AG09309 (cell line): ENCODE data around the gene KRT31.

Source experiments
- DNase-seq: peaks from one replicate; pipeline ENCODE4 v3.0.0-alpha.2; 2010; ENCODE audit warnings: low read depth
- H3K4me3 ChIP-seq: 2 replicates; pipeline ENCODE4 v1.5.1; 2011; ENCODE audit warnings: mild to moderate bottlenecking, low read depth, low read length, moderate library complexity; ENCODE audit not compliant: control insufficient read depth
- TF ChIP-seq, protein P1 (sequence below): IDR thresholded peaks from 2 replicates; pipeline ENCODE4 v1.5.1; 2011; ENCODE audit warnings: mild to moderate bottlenecking, low read depth, low read length, inconsistent platforms; ENCODE audit not compliant: insufficient read depth, control insufficient read depth; ENCODE audit errors: missing control alignments

Gene KRT31

DNA sequence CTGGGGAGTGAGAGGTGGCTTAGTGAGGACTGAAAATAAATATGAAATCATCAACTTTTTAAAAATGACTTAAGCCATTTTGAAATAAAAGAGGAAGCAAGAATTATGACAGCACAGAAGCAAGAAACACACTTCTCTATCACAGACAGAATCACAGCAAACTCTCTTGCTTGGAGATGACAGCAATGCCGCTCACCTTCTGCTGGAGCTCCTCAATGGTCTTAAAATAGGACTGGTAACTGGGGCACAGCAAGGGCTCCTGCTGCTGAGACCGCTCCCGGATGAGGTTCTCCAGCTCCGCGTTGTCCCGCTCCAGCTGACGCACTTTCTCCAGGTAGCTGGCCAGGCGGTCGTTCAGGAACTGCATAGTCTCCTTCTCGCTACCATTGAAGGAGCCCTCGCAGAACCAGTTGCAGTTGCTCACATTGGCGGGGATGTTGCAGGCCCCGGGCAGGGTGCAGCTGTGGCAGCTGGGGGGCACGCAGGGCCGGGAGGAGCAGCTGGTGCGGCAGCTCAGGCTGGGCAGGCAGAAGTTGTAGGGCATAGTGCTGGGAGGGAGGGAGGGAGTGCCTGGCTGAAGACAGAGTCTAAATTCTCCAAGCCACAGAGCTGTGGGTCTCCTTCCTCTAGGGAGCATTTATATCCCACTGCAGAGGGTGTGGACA, at the start of gene KRT31:
Gene KRT31 (minus strand): TSS at position 613 of the 665 bp plus-strand sequence. CDS start 69 bp downstream, at position 544.
- TF ChIP-seq, protein P1, sequence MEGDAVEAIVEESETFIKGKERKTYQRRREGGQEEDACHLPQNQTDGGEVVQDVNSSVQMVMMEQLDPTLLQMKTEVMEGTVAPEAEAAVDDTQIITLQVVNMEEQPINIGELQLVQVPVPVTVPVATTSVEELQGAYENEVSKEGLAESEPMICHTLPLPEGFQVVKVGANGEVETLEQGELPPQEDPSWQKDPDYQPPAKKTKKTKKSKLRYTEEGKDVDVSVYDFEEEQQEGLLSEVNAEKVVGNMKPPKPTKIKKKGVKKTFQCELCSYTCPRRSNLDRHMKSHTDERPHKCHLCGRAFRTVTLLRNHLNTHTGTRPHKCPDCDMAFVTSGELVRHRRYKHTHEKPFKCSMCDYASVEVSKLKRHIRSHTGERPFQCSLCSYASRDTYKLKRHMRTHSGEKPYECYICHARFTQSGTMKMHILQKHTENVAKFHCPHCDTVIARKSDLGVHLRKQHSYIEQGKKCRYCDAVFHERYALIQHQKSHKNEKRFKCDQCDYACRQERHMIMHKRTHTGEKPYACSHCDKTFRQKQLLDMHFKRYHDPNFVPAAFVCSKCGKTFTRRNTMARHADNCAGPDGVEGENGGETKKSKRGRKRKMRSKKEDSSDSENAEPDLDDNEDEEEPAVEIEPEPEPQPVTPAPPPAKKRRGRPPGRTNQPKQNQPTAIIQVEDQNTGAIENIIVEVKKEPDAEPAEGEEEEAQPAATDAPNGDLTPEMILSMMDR = no peak
- no peak within 1 kb of the TSS for H3K4me3 ChIP-seq
- no peak for DNase-seq

DNA sequence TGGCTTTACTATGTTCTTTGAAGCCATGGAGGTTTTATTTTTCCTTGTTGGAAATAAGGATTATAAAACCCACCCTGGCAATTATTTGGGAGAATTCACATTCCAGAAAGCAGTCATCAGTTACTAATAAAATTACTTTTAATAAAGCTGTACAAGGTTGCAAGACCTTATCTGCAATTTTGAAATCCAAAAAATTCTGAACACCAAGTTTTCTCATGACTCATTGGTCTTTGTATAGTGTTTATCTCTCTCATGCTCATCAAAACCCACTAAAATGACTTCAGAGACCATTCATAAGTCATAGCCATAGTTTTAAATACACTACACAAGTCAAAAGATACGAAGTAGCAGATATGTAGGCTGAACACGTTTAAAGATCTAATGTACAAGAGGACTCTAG, 49.4 kb upstream of the KRT31 start:
- no peak overlapping the region for H3K4me3 ChIP-seq
- TF ChIP-seq, protein P1 = no peak
- DNase-seq = peak; percentile 89

- no peak overlapping the region for H3K4me3 ChIP-seq
- DNase-seq = no peak
- TF ChIP-seq, protein P1 = no peak
Measured at GRCh38 chr17:41444640-41445039, 47.2 kb upstream of the KRT31 start.

GRCh38 chr17:41444186-41444585, 46.8 kb upstream of the KRT31 start:
- DNase-seq = no peak
- TF ChIP-seq, protein P1 = no peak
- no peak overlapping the region for H3K4me3 ChIP-seq

- peak; percentile 60 for DNase-seq
- TF ChIP-seq, protein P1 = no peak
- H3K4me3 ChIP-seq = no peak overlapping the region
Measured at GRCh38 chr17:41442739-41443138, 45.3 kb upstream of the KRT31 start.

- no peak for DNase-seq
- H3K4me3 ChIP-seq = no peak within 1 kb of the TSS
- TF ChIP-seq, protein P1 = no peak
Measured at GRCh38 chr17:41440531-41441033, 43.2 kb upstream of the KRT31 start, which contains the start of gene KRT38. Gene KRT38, minus strand, starts transcription at chr17:41440983. Its CDS starts 62 bp downstream, at chr17:41440921.
